NCI-H526 treated with DMSO at 0.1 percent for 48 hours (cell line): ENCODE data around the gene TTC1.
A peak's percentile ranks its signal among the peaks of the same experiment; 100 is the strongest.
"Not testable (repeated sequence)": the region's sequence is repeated elsewhere in the genome, so short reads cannot be mapped to it uniquely, and the experiment has no call there.

Experiments
- DNase-seq: peaks from one replicate; lab custom pipeline; 2025; lab: John Stamatoyannopoulos, UW

The TTC1 gene, protein sequence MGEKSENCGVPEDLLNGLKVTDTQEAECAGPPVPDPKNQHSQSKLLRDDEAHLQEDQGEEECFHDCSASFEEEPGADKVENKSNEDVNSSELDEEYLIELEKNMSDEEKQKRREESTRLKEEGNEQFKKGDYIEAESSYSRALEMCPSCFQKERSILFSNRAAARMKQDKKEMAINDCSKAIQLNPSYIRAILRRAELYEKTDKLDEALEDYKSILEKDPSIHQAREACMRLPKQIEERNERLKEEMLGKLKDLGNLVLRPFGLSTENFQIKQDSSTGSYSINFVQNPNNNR

DNA sequence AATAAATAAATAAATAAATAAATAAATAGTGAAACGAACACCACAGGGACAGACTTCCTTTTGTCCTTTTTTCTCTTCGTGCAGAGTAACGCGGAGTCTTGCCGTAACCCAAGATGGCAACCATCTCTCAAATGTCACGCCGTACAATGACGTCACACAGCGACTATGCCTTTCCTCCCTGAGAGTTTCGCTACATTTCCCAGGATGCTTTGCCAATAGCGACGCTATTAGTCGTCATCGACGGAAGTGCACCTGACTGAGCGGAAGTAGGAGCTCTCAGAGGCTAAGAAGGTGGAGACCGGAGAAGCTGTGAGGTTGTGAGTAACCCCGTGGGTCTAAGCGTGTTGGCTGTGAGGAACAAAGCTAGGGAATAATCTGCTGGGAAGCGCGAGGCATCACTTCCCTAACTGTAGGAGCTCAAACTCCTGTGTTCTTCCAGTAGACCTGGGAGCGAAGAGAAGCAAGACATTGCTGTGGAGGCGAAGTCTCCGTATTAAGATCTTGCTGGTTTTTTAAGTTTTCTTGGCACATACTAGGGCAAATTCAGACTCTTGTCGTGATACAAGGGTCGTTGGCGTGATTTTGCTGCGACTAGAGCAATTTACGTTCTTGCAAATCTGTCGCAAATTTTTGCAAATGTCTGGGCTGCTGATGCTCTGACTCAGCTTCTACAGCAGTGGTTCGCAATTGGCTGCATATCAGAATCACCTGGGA lies at the start of gene TTC1:
TTC1 (plus strand) TSS at position 263 of the 714 bp plus-strand sequence. CDS start 1,390 bp downstream, outside the sequence.
- peak; percentile 91 for DNase-seq

DNA sequence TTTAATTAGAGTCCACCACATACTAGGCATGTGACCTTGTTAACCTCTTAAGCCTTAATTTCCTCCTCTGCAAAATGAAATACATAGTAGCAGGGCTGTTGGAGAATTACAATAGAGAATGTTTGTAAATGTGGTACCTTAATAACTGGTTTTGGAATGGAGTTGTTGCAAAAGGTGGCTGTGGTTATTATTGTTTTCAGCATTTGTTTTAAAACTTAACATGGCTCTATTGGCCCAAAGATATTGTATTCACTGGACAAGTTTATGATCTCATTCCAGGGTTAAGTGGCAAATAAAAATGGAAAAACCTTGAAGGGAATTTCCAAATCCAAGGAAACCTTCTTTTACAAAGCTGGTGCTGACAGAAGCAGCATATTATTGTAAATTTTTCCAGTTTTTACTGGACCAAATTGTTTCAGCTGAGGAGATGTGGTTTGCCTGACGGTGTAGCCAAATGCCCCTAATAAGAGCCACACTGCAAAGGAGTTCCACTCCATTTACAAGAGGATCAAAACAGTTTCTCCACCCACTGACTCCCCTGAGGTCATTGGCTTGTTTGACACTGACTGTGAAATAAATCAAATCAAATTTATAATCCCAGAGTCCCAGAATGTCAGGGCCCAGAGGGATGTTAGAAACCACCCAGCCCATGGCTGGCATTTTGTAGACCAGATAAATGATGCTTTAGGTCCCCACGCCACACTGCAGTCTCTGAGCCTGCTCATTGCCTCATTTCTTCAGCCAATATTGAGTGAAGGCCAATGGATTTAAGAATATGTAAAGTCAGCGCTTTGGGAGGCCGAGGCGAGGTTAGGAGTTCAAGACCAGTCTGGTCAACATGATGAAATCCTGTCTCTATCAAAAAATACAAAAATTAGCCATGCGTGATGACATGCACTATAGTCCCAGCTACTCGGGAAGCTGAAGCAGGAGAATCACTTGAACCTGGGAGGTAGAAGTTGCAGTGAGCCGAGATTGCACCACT lies 47.5 kb upstream of the TTC1 start:
- no peak for DNase-seq

DNA sequence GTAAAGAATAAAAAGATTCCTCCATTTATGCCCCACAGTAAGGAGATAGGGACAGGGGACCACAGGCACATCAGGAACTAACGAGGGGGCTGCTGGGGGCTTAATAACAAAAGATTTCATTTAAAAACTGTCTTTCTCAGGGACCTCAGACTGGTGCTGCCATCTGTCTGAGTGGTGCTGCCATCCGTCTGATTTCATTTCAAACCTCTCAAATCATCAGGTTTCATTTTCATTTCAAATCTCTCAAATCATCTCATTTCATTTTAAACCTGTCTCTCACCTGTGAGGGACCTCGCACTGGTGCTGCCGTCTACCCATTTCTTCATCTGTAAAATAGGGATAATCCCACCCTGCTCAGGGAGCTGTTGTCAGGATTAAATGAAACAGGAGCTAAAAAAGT lies 46.7 kb upstream of the TTC1 start:
- DNase-seq: no peak

DNA sequence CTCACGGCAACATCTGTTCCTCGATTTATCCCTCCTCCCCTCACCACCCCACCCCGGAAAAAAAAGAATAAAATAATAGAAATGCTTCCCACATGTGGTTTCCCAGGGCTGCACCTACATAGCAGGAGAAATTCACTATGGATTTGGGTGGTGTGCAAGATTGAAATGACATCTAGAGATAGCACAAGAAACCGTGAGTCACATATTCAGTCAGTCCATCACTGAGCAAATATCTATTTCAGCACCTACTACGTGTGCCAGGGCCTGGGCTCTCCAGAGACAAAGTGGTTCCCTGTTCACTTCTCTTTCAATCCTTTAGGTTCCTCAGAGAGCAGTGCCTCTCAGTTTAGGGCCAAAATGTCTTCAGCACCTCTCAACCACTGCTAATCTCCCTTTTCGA lies 45.0 kb upstream of the TTC1 start:
- DNase-seq: no peak

DNA sequence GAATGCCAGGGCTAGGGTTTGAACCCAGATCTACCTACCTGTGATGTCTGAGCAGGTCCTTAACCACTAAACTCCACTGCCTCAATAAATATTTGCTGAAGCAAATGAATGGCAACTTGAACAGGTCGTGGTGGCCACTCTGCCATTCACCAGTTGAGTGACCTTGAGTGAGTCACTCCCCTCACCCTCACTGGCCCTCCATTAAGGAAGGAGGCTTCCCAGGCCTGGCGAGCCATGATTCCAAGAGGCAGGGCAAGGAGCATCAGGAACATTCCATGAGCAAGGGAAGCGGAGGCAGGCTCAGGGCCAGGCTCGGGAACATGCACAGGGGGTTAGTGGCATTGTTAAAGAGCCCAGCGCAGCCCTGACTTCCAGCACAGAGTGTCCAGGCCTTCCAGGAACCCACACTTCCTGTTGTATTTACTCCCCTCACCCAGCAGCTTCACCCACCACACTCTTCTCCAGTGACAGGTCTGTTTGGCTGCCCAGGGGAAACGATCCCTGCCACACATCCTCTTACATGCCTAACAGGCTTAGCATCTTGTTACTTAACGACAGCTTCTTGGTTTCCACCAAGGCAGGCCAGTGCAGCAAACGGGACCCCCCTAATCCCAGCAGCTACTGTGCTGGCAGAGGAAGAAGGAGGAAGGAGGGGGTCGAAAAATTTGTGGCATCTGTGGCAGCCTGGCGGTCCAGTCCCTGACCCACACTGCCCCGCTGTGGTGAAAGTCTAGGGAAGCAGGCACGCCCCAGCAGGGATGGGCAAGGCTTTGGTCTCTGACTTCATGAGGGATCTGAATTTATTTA lies 43.7 kb upstream of the TTC1 start:
- DNase-seq: peak; percentile 3

DNA sequence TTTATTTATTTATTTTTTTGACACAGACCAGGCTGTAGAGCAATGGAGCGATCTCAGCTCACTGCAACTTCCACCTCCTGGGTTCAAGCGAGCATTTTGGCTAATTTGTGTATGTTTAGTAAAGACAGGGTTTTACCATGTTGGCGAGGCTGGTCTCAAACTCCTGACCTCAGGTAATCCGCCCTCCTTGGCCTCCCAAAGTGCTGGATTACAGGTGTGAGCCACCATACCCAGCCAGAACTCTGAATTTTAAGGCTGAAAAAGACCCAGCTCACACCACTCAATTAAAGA lies 43.2 kb upstream of the TTC1 start:
- not testable (repeated sequence) for DNase-seq

DNA sequence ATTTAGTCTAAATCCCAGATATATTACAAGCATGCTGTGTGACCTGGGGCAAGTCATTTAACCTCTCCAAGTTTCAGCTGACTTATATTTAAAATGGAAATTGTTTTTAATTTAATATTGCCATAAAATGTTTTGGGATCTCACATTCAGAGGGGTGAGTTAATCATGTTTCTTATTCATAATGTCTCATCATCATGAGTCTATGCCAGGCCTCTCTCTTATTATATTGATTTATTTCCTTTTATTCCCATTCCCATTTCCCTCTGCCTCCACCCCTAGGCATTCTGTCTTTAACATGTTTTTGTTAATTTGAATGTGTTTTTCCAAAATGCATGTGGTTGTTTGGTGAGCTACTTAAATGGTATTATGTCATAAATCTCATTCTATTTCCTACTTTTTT lies 39.0 kb upstream of the TTC1 start:
- no peak for DNase-seq

DNA sequence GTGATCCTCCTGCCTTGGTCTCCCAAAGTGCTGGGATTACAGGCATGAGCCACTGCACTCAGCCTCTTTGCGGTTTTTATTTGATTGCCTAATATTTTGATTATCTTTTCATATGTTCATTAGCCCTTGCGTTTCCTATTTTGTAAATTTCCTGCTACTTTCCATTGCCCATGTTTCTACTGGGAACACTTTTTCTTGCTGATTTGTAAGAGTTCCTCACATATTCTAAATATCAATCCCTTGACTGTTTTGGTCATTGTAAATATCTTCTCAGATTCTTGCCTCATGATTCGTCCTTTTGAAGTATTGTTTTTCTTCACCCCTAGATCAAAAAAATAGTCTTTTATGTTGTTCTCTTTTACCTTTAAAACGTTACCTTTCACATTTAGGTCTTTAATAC lies 37.9 kb upstream of the TTC1 start:
- DNase-seq: no peak

DNA sequence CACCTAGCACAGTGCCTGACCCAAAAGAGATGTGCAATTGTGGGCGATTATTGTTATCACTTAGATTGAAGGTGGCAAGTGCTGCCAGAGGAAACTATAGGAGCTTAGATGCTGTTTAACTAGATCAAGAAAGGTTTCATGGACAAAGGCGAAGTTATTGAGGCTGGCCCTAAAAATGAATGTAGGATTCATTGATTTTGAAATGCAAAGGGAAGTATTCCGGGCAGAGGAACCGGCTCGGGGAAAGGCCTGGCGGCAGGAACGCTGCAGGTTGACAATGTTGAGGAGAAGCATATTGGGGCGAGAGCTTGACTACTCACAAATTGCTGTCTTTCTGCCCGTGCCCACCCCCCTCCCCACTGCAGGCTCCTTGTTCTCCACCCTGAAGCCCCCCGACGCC lies 37.4 kb upstream of the TTC1 start:
- DNase-seq: no peak

DNA sequence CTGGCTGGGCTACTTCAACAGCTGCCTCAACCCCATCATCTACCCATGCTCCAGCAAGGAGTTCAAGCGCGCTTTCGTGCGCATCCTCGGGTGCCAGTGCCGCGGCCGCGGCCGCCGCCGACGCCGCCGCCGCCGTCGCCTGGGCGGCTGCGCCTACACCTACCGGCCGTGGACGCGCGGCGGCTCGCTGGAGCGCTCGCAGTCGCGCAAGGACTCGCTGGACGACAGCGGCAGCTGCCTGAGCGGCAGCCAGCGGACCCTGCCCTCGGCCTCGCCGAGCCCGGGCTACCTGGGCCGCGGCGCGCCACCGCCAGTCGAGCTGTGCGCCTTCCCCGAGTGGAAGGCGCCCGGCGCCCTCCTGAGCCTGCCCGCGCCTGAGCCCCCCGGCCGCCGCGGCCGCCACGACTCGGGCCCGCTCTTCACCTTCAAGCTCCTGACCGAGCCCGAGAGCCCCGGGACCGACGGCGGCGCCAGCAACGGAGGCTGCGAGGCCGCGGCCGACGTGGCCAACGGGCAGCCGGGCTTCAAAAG lies 36.9 kb upstream of the TTC1 start:
- no peak for DNase-seq

DNA sequence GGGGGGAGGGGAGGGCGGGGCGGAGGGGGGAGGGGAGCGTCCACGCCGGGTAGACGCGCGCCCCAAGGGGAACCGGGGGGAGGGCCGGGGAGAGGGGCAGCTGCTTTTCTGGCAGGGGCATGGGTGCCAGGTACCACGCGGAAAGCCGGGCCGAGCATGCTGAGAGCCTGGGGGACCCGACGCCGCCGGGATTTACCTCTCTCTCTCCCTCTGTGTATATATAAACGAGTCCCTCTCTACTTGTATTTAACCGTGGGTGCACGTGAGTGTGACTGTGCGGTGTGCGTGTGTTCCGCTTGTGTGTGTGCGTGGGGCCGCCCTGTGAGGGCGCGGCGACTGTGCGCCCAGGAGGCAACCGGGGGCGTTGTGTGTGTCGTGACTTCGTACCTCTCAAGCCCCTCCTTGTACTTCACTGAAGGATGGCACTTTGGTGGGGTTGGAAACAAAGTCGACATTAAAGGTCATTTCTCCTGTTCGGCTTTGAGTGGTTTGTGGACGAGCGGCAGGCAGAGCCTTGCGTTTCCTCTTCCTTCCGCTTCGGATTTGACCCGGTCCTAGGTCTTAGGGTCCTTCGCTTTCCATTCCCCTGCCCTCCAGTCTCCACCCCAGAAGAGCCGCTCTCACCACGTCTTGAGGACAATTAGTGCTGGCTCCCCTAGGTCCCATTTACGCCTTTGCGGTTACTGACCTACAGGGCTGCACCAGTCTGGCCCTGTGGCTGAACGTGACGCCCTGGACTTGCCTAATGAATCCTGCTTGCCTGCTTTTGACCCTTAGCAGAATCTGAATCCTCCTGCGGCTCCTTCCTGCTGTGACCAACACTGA lies 36.2 kb upstream of the TTC1 start:
- no peak for DNase-seq

DNA sequence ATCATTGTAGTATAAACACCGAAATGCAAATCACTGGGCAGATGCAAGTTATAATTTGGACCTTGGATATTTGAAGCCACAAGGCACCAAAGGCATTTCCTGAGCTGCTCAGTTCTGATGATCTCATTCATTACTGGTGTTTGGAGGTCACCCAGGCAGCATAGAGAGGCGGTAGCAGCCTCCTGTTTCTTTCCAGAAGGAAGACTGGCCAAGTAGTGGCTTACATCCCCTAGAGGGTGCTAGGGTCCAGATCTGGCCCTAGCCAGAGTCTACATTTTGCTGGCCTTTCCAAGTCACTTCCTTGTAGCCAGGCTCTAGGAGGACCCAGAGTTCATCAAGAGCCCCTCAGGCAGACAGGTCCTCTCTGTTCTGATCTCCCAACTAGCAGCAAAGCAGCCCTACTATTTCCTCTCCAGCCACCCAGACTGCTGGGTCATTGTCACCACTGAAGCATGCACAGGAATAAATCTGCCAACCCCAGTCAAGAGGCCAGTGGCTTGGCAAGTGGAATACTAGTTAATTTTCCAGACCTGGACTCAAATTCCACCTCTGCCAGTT lies 33.4 kb upstream of the TTC1 start:
- no peak for DNase-seq

DNA sequence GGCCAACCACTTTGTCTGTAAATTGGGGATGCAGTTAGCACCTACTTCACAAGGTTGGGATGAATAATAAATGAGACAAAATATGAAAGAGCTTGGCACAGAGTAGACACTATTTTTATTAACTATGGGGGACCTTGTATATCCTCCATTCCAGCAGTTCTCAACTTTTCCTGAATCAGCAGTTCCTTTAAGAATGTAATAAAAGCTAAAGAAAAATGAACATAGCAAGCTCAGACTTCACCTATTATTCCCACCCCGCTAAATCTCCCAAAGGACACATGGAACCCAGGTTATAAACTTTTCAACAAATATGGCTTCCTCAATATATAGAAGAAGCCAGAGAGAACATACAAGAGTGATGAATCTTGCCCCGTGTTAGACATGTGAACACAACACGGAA lies 32.0 kb upstream of the TTC1 start:
- DNase-seq: no peak

DNA sequence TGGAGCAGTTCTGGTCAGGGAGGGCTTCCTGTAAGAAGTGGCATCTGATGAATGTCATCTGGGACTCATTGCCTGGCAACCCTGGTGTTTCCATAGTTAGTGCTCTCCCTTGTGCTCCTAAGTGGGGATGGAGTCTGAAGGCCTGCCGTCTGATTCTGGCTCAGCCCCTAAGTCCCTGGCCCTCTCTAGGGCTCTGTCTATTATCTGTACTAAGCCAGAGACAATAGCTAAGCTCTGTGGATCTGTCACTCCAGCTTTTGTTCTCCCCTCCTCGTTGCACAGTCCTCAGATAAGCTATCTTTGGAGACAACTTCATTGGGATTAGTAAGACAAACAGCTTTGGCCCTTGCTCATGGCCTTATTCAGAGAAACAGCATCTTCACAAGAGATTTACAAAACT lies 30.6 kb upstream of the TTC1 start:
- no peak for DNase-seq

DNA sequence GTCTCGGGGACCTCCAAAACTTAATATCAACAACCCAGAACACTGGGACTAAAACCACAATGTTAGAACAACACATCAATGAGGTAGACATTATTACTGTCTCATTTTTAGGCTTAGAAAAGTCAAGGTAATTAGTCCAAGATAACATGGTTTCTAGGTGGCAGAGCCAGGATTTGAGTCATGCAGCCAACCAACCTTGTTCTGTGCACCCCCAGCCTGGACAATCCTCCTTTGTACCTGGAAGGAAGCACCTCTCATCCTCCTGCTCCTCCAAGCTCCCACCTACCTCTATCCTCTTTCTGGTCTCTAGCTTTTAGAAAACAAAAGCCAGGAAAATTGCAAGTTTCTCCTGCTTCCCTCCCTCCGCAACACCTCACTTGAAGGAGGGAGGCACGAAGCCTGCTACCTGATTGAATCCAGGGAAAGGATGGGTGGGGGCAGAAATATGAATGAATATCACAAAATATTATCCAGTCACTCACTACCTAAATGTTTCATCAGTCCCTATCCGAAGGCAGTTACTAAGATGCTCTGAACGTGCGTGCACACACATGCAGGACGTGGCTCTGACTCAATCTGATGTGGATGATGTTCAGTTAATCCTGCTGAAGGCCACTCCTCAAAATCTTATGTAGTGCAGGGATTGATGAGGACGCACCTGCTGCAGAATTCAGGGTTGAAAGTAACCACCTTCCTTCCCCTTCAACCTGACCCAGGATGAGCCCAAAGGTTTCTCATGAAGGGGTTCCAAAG lies 26.3 kb upstream of the TTC1 start:
- no peak for DNase-seq

DNA sequence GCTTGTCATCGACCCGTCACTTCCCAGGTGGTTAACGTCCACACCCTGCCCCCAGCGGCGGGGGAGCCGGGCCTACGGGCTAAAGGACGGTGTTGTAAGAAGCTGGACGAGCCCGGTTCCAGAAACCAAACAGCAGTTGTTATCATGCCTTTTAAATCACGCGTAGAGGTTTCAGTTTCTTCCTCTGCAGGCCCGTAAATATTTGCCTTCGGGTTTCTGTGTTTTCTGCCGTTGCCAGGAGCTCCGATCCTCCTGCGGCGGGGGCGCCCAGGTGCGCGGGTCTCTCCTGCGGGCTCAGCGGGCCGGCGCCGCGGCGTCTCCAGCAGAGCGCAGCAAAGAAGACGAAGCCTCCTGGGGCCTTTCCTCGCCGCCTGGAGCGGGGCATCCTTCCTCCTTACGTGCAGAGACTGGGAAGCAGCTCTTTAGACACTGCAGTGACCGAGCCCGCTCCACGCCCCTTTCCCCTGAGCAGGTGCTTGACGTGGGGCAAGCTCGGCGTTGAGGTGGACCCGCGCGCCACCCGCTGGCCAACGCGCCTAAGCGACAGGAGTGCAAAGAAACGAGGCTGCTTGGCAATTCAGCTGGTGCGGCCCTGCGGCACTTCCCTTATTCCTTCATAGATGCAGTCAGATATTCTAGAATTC lies 21.8 kb upstream of the TTC1 start:
- peak; percentile 74 for DNase-seq

DNA sequence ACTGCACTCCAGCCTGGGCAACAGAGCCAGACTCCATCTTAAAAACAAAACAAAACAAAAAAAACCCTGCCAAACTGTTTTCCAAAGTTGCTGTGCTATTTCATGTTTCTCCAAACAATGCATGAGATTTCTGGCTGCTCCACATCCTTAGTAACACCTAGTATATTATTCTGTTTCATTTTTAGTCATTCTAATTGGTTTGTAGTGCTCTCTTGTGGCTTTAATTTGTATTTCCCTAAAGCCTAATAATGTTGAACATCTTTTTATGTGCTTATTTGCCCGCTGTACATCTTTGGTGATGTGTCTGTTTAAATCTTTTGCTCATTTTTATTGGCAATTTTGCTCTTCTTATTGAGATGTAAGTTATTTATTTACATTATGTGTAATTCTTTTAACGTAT lies 18.4 kb upstream of the TTC1 start:
- no peak for DNase-seq

DNA sequence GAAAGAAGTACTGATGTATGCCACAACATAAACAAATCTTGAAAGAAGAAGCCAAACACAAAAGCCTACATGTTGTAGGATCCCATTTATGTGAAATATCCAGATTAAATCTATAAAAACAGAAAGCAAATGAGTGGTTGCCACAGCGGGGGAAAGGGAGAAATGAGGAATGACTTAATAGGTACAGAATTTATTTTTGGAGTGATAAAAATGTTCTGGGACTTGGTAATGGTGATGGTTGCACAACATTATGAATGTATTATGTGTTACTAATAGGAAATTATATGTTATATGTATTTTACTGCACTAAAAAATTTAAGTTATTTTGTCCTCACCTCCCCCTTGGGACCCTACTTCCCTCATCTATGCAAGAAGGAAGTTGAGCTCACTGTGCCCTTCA lies 16.4 kb upstream of the TTC1 start:
- DNase-seq: no peak

DNA sequence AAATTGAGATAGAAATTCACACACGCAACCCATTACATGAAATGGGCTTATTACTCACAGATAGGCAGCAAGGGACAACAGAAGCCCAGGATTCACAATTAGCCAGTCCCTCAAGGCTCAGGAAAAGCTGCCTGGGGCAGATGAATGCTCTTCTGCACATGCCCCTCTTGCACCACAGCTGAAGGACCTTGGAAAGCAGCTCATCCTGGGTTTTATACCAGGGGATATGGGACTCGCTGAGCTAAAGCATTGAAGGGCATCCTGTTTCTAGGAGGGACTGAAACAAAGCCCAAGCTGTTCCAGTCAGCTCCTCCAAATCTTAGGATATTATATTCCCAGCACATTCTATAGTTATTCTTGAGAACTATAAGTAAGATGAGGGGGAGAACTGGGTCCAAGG lies 15.7 kb upstream of the TTC1 start:
- DNase-seq: no peak
